GM06990 (cell line): Measurements from ENCODE around the gene RASA2.

Source experiments
- DNase-seq: peaks from one replicate; pipeline ENCODE4 v3.0.0-alpha.2; 2011; ENCODE audit not compliant: insufficient read length; ENCODE audit errors: extremely low read depth
- H3K27me3 ChIP-seq: replicated peaks from 2 replicates; pipeline ENCODE4 v1.6.0; 2011; ENCODE audit warnings: low read length; ENCODE audit not compliant: control insufficient read depth, insufficient read depth
- H3K36me3 ChIP-seq: 2 replicates; pipeline ENCODE4 v1.5.1; 2011; ENCODE audit warnings: low read length; ENCODE audit not compliant: control insufficient read depth, insufficient read depth
- H3K4me3 ChIP-seq: replicated peaks from 2 replicates; pipeline ENCODE4 v1.5.1; 2011; ENCODE audit warnings: low read depth, mild to moderate bottlenecking, control low read depth, low read length
- TF ChIP-seq, protein P1 (sequence below): IDR thresholded peaks from 2 replicates; pipeline ENCODE4 v1.5.1; 2011; ENCODE audit warnings: low read length, control low read depth, mild to moderate bottlenecking, inconsistent platforms; ENCODE audit not compliant: insufficient read depth, poor library complexity, severe bottlenecking

RASA2 gene

DNA sequence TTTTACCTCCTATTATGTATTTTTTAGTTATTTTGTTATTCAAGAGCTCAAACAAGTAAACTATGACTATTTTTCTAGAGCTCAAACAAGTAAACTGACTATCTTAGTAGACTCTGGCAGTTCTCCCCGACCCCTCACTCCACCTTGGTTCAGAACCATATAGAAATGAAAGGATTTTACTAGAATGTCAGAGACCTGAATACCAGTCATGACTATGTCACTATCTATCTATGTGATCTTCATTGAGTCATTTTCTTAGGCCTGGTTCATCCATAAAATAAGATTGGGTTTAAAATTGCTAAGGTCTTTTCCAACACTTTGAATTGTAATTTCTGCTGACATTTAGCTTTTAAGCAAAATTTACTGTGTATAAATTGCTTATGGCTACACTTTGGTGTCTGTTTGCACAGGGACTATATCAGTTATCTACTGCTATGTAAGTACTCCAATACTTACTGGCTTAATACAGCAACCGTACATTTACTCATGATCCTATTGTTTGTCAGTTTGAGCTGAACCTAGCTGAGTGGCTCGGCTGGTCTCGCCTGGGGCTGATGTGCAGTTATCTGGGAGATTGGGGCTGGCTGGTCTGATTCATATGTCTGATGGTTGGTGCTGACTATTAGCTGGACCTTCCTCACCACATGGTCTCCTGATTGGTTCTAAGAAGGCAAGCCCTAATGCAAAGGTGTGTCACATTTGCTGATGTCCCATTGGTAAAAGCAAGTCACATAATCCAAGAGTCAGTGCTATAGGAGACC, 37.0 kb downstream of the RASA2 start:
- H3K4me3 ChIP-seq: no peak overlapping the region
- DNase-seq: no peak
- TF ChIP-seq, protein P1, sequence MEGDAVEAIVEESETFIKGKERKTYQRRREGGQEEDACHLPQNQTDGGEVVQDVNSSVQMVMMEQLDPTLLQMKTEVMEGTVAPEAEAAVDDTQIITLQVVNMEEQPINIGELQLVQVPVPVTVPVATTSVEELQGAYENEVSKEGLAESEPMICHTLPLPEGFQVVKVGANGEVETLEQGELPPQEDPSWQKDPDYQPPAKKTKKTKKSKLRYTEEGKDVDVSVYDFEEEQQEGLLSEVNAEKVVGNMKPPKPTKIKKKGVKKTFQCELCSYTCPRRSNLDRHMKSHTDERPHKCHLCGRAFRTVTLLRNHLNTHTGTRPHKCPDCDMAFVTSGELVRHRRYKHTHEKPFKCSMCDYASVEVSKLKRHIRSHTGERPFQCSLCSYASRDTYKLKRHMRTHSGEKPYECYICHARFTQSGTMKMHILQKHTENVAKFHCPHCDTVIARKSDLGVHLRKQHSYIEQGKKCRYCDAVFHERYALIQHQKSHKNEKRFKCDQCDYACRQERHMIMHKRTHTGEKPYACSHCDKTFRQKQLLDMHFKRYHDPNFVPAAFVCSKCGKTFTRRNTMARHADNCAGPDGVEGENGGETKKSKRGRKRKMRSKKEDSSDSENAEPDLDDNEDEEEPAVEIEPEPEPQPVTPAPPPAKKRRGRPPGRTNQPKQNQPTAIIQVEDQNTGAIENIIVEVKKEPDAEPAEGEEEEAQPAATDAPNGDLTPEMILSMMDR: no peak
- H3K27me3 ChIP-seq: no peaks in the 10 kb centered on the region
- H3K36me3 ChIP-seq: no peaks in the 10 kb centered on the region; the same call in none of the 2 replicates

DNA sequence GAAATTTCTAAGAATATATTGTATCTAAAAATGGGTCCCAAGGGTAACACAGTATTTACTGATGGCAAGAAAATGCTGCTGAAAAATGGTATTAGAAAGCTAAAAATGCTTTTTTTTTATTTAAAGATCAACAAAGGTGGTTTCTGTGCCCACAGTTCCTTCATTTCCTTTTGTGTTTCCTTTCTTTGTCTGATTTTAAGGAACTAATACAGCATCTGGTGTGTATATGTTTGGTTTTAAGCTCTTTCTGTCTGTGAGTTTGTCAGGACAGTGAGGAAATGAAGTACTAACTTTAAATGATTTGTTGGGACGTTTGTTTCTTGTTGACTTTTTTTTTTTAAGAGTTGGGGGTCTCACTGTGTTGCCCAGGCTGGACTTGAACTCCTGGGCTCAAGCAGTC, 38.2 kb downstream of the RASA2 start:
- TF ChIP-seq, protein P1: no peak
- Histone ChIP-seq H3K36me3 (no peaks in the 10 kb centered on the region; the same call in none of the 2 replicates), H3K27me3 (no peaks in the 10 kb centered on the region), H3K4me3 (no peak overlapping the region)
- no peak for DNase-seq

DNA sequence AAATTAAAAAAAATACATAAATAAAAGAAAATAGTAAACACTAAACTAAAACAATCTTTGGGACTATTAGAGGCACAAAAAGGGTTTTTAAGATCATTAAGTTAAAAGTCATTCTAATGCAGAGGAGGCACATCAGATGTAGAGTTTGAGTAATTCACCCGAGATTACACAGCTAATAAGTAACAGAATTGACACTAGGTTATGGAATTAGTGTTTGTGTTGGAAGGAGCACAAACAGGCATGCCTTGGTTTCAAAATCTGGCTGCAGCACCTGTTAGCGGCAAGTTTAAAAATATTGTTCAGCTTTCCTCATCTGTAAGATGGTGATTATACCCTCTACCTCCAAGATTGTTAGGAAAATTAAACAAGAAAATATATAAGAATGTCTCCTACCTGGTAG, 39.0 kb downstream of the RASA2 start:
- Histone ChIP-seq H3K4me3 (no peak overlapping the region), H3K27me3 (no peaks in the 10 kb centered on the region), H3K36me3 (no peaks in the 10 kb centered on the region; the same call in none of the 2 replicates)
- no peak for DNase-seq
- TF ChIP-seq, protein P1: no peak

DNA sequence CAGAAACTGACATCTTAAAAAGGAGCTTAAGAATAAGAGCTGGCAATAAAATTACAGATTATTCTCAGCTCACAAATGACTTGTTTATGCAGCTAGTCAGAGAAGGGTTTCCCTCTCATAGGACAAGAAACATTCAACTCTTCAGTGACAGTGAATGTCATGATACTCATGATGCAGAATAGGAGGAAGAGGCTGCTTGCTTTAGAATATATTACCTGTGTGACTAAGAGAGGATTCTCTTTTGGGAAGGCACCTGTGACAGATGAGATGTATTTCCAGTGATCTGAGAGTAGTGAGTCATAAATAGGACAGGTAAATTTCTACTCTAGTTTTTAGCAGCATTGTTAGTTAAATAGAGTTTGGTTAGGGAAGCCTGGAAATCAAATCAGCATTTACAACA, 39.9 kb downstream of the RASA2 start:
- no peak for DNase-seq
- TF ChIP-seq, protein P1: no peak
- no peak overlapping the region for H3K4me3 ChIP-seq
- no peaks in the 10 kb centered on the region; the same call in none of the 2 replicates for H3K36me3 ChIP-seq
- no peaks in the 10 kb centered on the region for H3K27me3 ChIP-seq

DNA sequence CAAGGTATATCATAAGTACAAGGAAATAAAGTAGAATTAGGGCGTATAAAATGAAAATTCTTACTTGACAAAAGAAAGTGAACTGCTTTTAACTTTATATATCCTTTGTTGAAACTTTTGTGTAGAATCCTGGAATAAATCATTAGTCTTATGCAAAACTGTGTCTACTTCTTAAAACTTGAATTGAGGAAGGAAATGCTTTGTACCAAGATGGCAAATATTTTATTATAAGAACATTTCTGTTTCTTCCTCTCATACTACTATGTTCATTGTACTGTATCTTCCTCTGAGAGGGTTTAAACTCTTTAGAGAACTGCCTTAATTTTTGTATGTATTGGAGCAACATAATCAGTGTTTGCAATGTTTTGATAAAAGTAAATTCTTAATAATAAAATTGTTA, 42.0 kb downstream of the RASA2 start:
- DNase-seq: no peak
- Histone ChIP-seq H3K36me3 (no peaks in the 10 kb centered on the region; the same call in 1 of the 2 replicates), H3K27me3 (no peaks in the 10 kb centered on the region), H3K4me3 (no peak overlapping the region)
- TF ChIP-seq, protein P1: no peak
